PC-9 (cell line): Measurements from ENCODE around the gene LNP1.

ENCODE experiments used
- CTCF ChIP-seq: fragments of 200-600 bp; sonication (generic); conservative IDR thresholded peaks from 2 replicates; pipeline ENCODE4 v1.6.1; 2017; ENCODE audit warnings: mixed run types, antibody characterized with exemption, mild to moderate bottlenecking, moderate library complexity
- EZH2 ChIP-seq: fragments of 200-600 bp; sonication (generic); IDR thresholded peaks from 2 replicates; pipeline ENCODE4 v1.8.0; 2017; ENCODE audit warnings: antibody characterized with exemption, low read depth

- TF ChIP-seq CTCF, result no peak
- no peak for TF ChIP-seq EZH2
Measured at GRCh38 chr3:100437721-100438622, 36.6 kb downstream of the LNP1 start.
